Central memory CD8-positive, alpha-beta T cell (primary cell): Measurements from ENCODE around the gene AGBL4.
A peak's percentile ranks its signal among the peaks of the same experiment; 100 is the strongest.
"Not testable (repeated sequence)": the region's sequence is repeated elsewhere in the genome, so short reads cannot be mapped to it uniquely, and the experiment has no call there.

Experiments used
- ATAC-seq: fragments of 150-1000 bp; cut with Tn5 transposase; replicated peaks from 2 replicates; pipeline ENCODE4 v1.10.0; 2022; ENCODE audit warnings: mild to moderate bottlenecking, moderate FRiP score, moderate number of reproducible peaks; ENCODE audit not compliant: poor library complexity, severe bottlenecking; ENCODE audit errors: extremely low read depth
- DNase-seq, 2 donors: peaks; one replicate each; pipeline ENCODE4 v3.0.0; 2021; ENCODE audit warnings: low spot score in 2 of 2
- H3K27ac Mint-ChIP-seq: one replicate; pipeline ENCODE4 v1.8.0; 2022; ENCODE audit warnings: low read depth, mild to moderate bottlenecking, moderate library complexity, mixed read lengths
- H3K27me3 Mint-ChIP-seq: one replicate; pipeline ENCODE4 v1.8.0; 2022; ENCODE audit warnings: mixed read lengths
- H3K36me3 Mint-ChIP-seq: one replicate; pipeline ENCODE4 v1.8.0; 2022; ENCODE audit warnings: mild to moderate bottlenecking, moderate library complexity, mixed read lengths; ENCODE audit not compliant: insufficient read depth
- H3K4me1 Mint-ChIP-seq: one replicate; pipeline ENCODE4 v1.8.0; 2022; ENCODE audit warnings: mixed read lengths
- H3K4me3 Mint-ChIP-seq: one replicate; pipeline ENCODE4 v1.8.0; 2022; ENCODE audit warnings: mild to moderate bottlenecking, moderate library complexity, mixed read lengths
- H3K9me3 Mint-ChIP-seq: one replicate; pipeline ENCODE4 v1.8.0; 2022; ENCODE audit warnings: mixed read lengths

AGBL4 gene

DNA sequence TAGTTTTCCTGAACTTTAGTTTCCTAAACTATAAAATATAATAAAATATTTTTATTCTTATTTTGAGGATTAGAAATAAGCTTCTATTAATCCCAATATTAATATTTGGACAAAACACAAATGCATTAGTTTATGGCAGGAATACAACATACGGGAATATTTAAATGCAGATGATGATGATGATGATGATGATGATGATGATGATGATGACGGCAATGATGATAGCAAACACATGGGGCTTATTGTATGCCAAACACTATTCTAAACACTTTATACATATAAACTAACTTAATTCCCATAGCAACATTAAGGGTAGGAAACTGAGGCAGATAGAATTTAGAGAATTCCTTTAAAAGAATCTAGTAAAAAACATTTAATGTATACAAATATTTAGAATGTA is 705.5 kb downstream of the AGBL4 start:
- Mint-ChIP-seq H3K9me3 (no peaks in the 10 kb centered on the region), H3K27me3 (no peaks in the 10 kb centered on the region)

DNA sequence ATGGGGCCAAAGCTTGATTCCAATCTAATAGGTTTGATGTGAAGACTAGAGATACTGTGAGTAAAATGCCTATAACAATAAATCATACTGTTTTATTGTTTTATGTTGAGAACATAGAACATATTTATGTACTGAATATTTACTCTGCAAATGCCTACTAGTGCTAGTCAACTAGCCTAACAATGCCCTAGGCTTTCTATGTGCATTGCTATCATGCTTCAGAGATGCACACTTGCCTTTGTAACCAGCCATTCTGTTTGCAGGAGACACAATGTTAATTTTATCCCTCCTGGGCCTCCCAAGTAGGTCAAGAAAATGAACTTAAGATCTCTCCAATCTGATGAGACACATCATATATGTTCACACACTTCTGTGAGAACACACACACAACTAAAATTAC is 716.3 kb downstream of the AGBL4 start:
- DNase-seq (no peak), ATAC-seq (no peak)
- H3K27ac Mint-ChIP-seq, result no peak overlapping the region
- no peaks in the 10 kb centered on the region for H3K36me3 Mint-ChIP-seq
- H3K9me3 Mint-ChIP-seq, result peaks cover 6% of the 10 kb centered on the region
- peaks cover 7% of the 10 kb centered on the region for H3K27me3 Mint-ChIP-seq
- no peak overlapping the region for H3K4me3 Mint-ChIP-seq
- H3K4me1 Mint-ChIP-seq, result no peaks in the 10 kb centered on the region

More for the DNA sequence above, 705.5 kb downstream of the AGBL4 start:
- Mint-ChIP-seq H3K4me3 (no peak overlapping the region), H3K27ac (no peak overlapping the region), H3K4me1 (no peaks in the 10 kb centered on the region), H3K36me3 (no peaks in the 10 kb centered on the region)
- no peak for ATAC-seq
- no peak for DNase-seq

DNA sequence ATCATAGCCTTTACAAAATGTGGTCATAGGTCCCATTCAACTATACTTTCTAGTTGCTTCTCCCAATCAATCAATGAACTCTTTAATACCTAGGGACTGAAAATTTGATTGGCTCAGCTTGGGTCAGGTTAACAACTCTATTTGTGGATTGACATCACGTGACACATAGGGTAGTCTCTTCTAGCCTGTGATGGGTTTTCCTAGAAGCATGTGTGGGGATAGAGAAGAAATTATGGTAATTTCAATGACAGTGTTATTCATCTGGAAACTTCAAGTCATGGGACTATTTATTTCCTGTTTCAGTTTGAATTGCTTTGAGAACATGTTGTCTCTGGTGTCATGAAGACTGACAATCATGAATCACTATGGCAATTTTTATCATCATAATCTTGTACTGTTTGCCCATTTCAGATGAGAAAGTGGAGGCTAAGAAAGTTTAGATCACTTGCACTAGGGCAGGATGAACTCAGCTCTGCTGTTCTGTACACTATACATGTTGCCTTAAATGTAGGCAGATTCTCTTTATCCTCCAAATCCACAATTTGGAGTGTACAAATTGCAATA is 717.2 kb downstream of the AGBL4 start:
- Mint-ChIP-seq H3K27ac (no peak overlapping the region), H3K27me3 (peaks cover 7% of the 10 kb centered on the region), H3K9me3 (peaks cover 5% of the 10 kb centered on the region), H3K4me3 (no peak overlapping the region), H3K36me3 (no peaks in the 10 kb centered on the region), H3K4me1 (no peaks in the 10 kb centered on the region)
- ATAC-seq, result no peak
- DNase-seq, result no peak

DNA sequence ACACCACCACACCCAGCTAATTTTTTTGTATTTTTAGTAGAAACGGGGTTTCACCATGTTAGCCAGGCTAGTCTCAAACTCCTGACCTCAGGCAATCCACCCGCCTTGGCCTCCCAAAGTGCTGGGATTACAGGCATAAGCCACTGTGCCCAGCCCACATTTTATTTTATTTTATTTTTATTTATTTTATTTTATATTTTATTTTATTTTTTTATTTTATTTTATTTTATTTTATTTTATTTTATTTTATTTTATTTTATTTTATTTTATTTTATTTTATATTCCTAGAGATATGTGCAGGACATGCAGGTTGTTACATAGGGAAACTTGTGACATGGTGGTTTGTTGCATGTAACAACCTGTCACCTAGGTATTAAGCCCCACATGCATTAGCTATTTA is 721.4 kb downstream of the AGBL4 start:
- not testable (repeated sequence) for H3K9me3 Mint-ChIP-seq, H3K27ac Mint-ChIP-seq, H3K4me3 Mint-ChIP-seq, H3K27me3 Mint-ChIP-seq, DNase-seq, H3K36me3 Mint-ChIP-seq, ATAC-seq, H3K4me1 Mint-ChIP-seq

DNA sequence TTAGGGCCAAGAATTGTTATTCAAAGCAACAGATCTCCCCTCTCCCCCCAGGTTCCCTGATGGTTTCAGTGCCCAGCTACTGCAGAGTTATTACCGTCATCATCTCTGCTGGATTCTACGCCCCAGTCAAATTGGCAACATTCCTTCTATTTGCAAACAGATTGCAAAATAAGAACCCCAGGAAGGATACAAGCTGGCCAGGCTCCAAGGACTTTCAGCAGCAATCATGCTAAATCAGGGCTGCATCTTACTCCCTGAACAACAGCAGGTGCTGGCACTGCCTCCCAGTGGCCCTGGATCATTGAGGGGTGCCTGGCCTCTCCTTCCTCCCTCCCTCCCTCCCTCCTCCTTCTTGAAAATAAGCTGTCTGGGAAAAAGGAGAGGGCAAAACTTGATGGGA is 725.5 kb downstream of the AGBL4 start:
- ATAC-seq, result no peak
- Mint-ChIP-seq H3K36me3 (no peaks in the 10 kb centered on the region), H3K4me1 (no peaks in the 10 kb centered on the region), H3K4me3 (no peak overlapping the region), H3K9me3 (peaks cover 5% of the 10 kb centered on the region), H3K27me3 (no peaks in the 10 kb centered on the region), H3K27ac (no peak overlapping the region)
- DNase-seq, result no peak

DNA sequence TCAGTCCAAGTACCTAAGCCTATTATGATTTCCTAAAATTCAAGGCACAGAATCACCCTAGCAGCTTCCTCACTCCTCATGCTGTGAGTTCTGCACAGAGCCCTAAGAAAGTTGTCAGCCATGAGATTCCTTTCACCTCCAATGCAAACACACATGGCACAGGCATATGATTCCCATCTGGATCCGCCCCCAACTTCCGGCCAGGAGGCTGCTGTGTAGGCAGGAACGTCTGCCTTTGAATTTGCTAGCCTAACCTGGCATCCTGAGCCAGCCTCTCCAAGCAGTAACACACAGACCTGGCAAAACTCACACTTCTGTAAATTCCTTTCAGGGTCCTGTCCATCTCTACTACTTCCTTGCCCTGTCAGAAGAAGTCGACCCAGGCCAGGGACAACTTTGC is 726.0 kb downstream of the AGBL4 start:
- DNase-seq (no peak), ATAC-seq (no peak)
- H3K9me3 Mint-ChIP-seq, result peaks cover 3% of the 10 kb centered on the region
- H3K4me1 Mint-ChIP-seq, result no peaks in the 10 kb centered on the region
- no peaks in the 10 kb centered on the region for H3K27me3 Mint-ChIP-seq
- no peak overlapping the region for H3K27ac Mint-ChIP-seq
- H3K36me3 Mint-ChIP-seq, result no peaks in the 10 kb centered on the region
- no peak overlapping the region for H3K4me3 Mint-ChIP-seq

DNA sequence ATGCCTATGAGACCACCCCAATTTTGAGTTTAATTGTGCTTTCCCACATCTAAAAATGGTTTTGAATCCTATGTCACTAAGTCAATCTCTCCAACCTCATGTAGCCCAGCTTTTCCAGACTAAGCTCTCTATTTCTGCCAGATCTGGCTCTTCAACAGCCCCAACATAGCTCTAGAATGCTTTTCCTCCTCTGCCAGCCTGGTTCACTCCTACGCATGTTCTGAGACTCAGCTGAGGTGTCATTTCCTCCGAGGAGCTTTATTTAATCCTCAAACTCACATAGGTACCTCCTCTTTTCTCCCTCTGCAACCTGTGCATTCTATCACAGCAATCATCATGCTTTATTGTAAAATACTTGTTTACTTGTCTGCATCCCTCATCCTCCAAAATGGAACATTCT is 729.2 kb downstream of the AGBL4 start:
- Mint-ChIP-seq H3K27me3 (no peaks in the 10 kb centered on the region), H3K4me1 (no peaks in the 10 kb centered on the region), H3K4me3 (no peak overlapping the region), H3K36me3 (no peaks in the 10 kb centered on the region), H3K9me3 (no peaks in the 10 kb centered on the region), H3K27ac (no peak overlapping the region)
- no peak for ATAC-seq
- DNase-seq, result no peak

DNA sequence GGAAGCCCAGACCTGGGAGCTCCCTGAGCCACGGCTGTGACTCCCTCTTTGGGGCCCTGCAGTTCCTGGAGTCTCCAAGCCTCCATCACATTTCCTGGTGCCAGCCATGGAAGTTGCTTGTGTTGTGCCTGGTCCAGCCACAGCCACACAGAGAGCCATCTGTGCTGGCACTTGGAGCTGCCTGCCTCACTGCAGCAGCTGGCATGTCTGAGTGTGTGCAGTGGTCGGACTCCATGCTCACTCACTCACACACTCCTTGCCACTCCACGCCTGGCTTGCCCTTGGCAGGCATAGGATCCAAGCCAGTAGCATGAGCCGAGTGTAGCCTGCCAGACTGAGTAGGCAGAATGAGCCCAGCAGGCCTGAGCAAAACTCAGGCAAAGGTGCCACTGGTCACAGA is 730.7 kb downstream of the AGBL4 start:
- DNase-seq (no peak), ATAC-seq (no peak)
- Mint-ChIP-seq H3K27me3 (no peaks in the 10 kb centered on the region), H3K36me3 (no peaks in the 10 kb centered on the region), H3K27ac (no peak overlapping the region), H3K4me1 (no peaks in the 10 kb centered on the region), H3K4me3 (no peak overlapping the region), H3K9me3 (peaks cover 6% of the 10 kb centered on the region)

DNA sequence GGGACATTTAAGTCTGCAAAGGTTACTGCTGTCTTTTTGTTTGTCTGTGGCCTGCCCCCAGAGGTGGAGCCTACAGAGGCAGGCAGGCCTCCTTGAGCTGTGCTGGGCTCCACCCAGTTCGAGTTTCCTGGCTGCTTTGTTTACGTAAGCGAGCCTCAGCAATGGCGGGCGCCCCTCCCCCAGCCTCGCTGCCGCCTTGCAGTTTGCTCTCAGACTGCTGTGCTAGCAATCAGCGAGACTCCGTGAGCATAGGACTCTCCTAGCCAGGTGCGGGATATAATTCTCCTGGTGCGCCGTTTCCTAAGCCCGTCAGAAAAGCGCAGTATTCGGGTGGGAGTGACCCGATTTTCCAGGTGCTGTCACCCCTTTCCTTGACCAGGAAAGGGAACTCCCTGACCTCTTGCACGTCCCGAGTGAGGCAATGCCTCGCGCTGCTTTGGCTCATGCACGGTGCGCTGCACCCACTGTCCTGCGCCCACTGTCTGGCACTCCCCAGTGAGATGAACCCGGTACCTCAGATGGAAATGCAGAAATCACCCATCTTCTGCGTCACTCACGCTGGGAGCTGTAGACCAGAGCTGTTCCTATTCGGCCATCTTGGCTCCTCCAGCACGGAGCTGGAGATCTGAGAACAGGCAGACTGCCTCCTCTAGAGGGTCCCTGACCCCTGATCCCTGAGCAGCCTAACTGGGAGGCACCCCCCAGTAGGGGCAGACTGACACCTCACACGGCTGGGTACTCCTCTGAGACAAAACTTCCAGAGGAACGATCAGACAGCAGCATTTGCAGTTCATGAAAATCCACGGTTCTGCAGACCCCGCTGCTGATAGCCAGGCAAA is 766.3 kb downstream of the AGBL4 start:
- H3K27ac Mint-ChIP-seq, H3K27me3 Mint-ChIP-seq: not testable (repeated sequence)

DNA sequence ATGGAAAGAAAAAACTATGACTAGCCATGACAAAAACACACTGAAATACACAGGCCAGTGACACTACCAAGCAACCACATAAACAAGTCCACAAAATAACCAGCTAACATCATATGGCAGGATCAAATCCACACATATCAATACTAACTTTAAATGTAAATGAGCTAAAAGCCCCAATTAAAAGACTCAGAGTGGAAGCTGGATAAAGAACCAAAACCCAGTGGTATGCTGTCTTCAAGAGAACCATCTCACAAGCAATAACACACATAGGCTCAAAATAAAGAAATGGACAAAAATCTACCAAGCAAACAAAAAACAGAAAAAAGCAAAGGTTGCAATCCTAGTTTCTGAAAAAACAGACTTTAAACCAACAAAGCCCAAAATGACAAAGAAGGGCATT is 770.8 kb downstream of the AGBL4 start:
- DNase-seq (no peak), ATAC-seq (no peak)
- Mint-ChIP-seq H3K27ac (no peak overlapping the region), H3K9me3 (peaks cover 15% of the 10 kb centered on the region), H3K36me3 (no peaks in the 10 kb centered on the region), H3K27me3 (peaks cover 9% of the 10 kb centered on the region), H3K4me3 (no peak overlapping the region), H3K4me1 (no peaks in the 10 kb centered on the region)

More for the DNA sequence above, 766.3 kb downstream of the AGBL4 start:
- not testable (repeated sequence) for H3K4me1 Mint-ChIP-seq, ATAC-seq, H3K9me3 Mint-ChIP-seq, H3K36me3 Mint-ChIP-seq
- H3K4me3 Mint-ChIP-seq, result peak overlapping the region; percentile 45
- DNase-seq, result peak in 1 of 2 donors; percentile 12

DNA sequence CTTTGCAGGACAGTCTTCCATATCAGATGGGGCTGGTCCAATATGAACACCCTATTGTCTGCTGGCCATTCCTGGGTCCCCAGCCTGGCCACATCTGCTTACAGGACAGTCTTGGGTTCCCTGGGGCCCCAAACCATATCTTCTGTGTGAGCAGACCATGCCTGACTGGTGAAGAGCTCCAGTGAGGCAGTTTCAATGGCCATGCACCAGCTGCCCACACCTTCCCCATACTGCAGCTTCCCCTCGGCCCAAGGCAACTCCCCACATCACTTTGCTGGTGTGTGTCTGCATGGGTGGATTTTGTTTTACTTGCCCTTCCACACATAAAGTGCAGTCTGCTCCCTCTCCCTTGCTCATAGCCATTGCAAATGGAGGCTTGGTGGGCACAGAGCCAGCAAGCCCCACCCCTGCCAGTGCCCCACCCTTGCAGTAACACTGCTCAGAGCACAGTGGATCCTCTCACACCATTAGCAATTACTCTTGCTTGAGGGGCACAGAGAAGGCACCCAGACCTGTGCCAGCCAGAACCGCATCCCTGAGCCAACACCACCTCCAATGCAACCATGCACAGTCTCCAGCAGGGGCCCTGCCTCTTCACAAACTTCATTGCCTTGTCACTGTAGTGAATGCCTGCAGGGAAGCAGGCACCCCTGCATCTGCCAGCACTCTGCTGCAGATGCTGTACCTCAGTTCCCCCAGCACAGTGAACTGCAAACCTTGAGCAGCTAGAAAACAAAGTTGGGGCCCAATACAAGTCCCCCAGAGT is 772.6 kb downstream of the AGBL4 start:
- no peak overlapping the region for H3K27ac Mint-ChIP-seq
- no peaks in the 10 kb centered on the region for H3K4me1 Mint-ChIP-seq
- no peak overlapping the region for H3K4me3 Mint-ChIP-seq
- DNase-seq (no peak), ATAC-seq (no peak)
- no peaks in the 10 kb centered on the region for H3K36me3 Mint-ChIP-seq
- H3K27me3 Mint-ChIP-seq, result peaks cover 9% of the 10 kb centered on the region
- H3K9me3 Mint-ChIP-seq, result peaks cover 15% of the 10 kb centered on the region

DNA sequence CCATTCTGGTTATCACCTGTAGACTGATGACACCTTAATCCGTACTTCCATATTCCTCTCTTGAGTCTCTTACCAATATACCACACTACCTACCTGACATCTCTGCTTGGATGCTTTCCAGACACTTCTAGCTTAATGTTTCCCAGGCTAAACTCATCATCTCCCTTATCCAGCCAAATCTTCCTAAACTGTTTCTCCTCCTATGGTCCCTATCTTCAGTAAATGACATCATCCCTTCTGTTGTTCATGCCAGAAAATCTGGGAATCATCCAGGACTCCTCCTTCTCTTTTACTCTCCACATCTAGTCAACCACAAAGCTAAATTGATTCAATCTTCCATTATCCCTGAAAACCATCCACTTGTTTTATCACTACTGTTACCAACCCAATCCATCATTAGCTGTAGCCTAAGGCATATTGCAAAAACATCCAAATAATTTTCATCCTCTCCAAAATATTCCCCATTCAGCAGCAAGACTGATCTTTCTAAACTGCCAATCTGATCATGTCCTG is 783.0 kb downstream of the AGBL4 start:
- Mint-ChIP-seq H3K27me3 (no peaks in the 10 kb centered on the region), H3K36me3 (no peaks in the 10 kb centered on the region), H3K4me3 (no peak overlapping the region), H3K4me1 (no peaks in the 10 kb centered on the region), H3K27ac (no peak overlapping the region), H3K9me3 (peaks cover 18% of the 10 kb centered on the region)
- ATAC-seq (no peak), DNase-seq (no peak)
